ENCODE data around the gene DNMT3A.

DNA sequence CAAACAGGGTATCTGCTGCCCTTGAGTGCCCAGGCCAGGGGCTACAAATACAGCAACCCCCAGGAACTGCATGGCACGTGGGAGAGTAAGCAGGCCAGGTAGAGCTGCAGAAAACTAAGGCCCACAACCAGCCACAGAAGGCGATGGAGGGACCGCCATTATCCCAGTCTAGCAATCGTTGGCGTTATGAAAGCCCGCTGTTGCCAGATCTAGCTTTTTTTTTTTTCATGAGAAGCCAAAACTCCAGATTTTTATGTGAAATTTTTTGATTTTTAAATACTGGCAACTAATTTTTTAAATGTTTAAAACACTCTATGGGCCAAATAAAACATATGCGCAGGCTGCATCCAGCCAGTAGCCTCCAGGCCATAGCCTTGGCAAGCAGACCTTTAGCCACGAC, 59.8 kb downstream of the DNMT3A start:
- TF ChIP-seq, protein P1, sequence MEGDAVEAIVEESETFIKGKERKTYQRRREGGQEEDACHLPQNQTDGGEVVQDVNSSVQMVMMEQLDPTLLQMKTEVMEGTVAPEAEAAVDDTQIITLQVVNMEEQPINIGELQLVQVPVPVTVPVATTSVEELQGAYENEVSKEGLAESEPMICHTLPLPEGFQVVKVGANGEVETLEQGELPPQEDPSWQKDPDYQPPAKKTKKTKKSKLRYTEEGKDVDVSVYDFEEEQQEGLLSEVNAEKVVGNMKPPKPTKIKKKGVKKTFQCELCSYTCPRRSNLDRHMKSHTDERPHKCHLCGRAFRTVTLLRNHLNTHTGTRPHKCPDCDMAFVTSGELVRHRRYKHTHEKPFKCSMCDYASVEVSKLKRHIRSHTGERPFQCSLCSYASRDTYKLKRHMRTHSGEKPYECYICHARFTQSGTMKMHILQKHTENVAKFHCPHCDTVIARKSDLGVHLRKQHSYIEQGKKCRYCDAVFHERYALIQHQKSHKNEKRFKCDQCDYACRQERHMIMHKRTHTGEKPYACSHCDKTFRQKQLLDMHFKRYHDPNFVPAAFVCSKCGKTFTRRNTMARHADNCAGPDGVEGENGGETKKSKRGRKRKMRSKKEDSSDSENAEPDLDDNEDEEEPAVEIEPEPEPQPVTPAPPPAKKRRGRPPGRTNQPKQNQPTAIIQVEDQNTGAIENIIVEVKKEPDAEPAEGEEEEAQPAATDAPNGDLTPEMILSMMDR (IDR thresholded peaks at IDR 0.05 in 8 of 11, conservative IDR thresholded peaks at IDR 0.05 in 3 of 11) = no peak
- no peak for TF ChIP-seq POLR2AphosphoS5 (IDR thresholded peaks at IDR 0.05)
- TF ChIP-seq POLR2A (IDR thresholded peaks at IDR 0.05) = no peak
